Ramos (cell line): Measurements from ENCODE around the gene MRPL52.
"Not testable (repeated sequence)": the region's sequence is repeated elsewhere in the genome, so short reads cannot be mapped to it uniquely, and the experiment has no call there.

Experiments
- in situ Hi-C: fragments of 300-500 bp; cut with MboI; formaldehyde crosslinking; loops from one replicate; pipeline ENCODE4 v1.14.3; 2022; ENCODE audit warnings: low sequenced_read_pairs; ENCODE audit not compliant: unreplicated experiment

MRPL52 gene

DNA sequence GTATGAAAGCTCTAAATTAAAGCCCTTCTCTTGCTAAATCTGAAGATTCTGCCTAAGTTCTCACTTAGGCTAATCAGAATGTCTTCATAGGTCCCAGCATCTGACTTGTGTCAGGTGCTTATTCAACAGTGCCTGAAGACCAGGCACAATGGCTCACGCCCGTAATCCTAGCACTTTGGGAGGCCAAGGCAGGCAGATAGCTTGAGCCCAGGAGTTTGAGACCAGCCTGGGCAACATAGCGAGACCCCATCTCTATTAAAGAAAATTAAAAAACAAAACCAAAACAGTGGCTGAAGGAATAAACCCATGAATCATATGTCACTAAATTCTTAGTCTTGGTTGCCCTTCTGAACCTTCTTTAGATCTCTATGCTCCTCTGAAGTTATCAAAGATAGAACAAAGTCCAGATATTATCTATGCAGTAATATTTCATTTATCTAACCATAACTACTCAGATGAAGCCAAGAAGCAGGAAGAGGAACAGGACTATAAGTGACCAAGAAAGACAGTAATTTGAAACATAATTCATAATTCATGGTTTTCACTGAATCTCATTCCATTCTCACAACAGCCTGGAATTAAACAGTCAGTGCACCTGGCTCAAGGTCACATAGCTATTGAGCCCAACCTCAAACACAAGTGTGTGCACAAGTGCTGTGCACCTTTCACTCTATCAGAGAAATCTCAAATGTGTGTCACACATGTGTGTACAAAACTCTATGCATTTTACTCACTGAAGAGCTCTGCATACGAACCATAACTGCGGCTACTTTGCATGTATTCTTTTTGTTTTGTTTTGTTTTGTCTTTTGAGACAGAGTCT lies 21.1 kb upstream of the MRPL52 start:
- in situ Hi-C loops: no loop called here

DNA sequence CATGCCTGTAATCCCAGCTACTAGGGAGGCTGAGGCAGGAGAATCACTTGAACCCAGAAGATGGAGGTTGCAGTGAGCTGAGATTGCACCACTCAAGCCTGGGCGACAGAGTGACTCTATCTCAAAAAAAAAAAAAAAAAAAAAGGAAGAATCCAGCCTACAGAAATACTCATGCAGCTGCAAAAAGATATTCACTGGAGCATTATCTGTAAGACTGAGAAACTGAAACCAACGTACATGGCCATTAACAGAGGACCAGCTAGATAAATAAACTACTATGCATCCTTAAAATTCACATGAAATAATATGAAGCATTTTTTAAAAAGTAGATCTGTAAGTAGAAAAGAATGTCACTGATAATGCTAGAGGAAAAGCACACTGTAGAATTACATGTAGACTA lies 18.0 kb upstream of the MRPL52 start:
- in situ Hi-C loops: no loop called here

DNA sequence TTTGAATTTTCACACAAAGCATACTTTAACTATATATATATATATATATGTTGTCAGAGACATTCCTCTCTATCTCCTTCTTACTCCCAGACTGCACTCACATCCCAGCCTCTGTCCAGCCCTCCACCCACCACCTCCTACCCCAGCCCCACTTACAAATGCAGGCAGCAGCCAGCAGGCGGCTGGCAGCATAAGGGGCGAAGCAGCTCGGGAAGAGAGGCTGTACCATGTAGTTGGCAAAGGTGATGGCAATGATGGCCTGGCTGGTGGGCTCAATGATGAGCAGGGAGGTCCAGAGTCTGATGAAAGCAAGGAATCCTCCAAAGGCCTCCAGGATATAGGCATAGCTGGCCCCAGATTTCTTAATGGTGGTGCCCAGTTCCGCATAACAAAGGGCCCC lies 16.9 kb upstream of the MRPL52 start:
- in situ Hi-C loops: no loop called here

DNA sequence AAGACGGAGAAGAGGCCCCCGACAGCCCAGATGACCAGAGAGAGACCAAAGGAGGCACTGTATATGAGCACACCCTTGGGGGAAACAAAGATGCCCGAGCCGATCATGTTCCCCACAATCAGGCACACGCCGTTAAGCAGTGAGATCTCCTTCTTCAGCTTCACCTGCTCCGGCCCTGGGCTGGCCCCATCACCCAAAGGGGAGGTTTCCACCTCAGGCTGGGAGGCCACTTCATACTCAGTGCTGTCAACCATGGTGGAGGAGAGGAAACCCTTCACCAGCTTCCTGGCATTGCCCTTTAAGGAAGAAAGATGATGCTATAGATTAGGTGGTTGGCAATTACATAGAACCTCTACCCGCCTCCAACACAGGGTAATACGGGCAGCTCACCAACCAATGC lies 16.5 kb upstream of the MRPL52 start:
- in situ Hi-C loops: no loop called here

GRCh38 chr14:22814373-22814772 lies 15.3 kb upstream of the MRPL52 start:
- in situ Hi-C loops: no loop called here

GRCh38 chr14:22814941-22815713 lies 14.6 kb upstream of the MRPL52 start, which contains the start of gene SLC7A7:
SLC7A7 (minus strand) TSS chr14:22815435; CDS start chr14:22813398, 2,037 bp downstream.
- in situ Hi-C loops: no loop called here

DNA sequence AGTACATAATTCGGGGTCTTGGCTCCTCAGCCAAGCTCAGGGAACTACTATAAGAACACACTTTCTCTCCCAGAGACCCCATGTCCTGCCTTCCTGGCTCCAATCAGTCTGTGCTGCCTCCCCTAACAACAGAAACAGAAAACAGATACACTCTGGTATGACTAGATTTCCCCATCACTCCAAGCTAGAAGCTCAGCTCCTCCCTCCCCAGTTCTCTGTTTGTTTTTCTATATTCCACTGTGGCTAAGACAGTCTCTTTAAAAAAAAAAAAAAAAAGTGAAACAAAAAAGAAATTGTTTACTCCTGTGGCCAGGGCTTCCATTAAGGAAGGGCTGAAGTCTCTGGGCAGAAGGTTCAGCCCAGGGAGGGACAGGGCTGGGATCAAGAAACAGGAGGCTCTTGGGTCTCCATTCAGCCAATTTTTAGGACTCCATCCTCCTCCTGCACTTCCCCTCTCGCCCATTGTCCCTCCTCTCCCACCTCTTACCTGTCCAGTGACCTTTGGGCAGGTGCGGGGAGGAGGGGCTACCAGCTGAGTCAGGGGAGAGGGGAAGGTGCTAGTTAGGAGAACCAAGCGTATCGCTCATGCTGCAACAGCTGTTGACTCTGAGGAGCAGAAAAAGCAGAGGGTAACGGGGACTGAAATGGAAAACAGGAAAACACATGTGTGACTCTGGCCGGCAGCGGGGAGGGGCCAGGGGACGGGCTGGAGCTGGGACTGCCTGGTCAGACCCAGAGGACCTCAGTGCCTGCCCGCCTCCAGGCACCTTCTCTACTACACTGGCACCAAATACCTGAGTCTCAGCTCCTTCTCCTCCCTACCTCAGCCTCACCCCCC lies 10.3 kb upstream of the MRPL52 start:
- in situ Hi-C loops: no loop called here

GRCh38 chr14:22820731-22821130 lies 9.0 kb upstream of the MRPL52 start:
- in situ Hi-C loops: no loop called here

- in situ Hi-C loops: no loop called here
These were observed 8.3 kb upstream of the MRPL52 start for GRCh38 chr14:22821193-22822015.

GRCh38 chr14:22822016-22822570 lies 7.6 kb upstream of the MRPL52 start:
- in situ Hi-C loops: no loop called here

- in situ Hi-C loops: no loop called here
These were observed 7.1 kb upstream of the MRPL52 start for GRCh38 chr14:22822571-22823098.

DNA sequence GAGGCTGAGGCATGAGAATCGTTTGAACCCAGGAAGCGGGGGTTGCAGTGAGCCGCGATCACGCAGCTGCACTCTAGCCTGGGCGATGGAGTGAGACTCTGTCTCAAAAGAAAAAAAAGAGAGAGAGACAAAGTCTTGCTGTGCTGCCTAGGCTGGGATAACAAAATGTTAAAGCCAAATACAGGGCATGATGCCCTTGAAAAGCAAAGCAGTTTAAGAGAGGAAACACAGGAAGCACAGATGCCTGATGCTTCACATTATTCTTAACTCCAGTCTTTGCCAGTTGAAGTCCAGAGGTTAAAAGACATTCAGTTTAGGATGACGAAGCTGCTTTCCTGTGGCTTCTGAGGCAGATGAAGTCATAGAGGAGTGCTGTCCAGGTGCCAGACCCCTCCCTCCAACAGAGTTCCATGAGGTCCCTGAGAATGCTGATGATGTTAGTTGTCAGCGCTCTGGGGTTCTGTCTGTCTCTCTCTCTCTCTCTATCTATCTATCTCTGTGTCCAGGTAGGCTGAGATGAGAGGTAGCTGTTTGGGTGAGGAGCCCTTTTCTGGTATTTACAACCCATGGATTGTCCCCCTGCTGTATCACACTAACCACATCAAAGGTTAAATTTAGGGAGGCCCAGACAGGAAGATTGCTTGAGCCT lies 4.9 kb upstream of the MRPL52 start:
- in situ Hi-C loops: no loop called here

DNA sequence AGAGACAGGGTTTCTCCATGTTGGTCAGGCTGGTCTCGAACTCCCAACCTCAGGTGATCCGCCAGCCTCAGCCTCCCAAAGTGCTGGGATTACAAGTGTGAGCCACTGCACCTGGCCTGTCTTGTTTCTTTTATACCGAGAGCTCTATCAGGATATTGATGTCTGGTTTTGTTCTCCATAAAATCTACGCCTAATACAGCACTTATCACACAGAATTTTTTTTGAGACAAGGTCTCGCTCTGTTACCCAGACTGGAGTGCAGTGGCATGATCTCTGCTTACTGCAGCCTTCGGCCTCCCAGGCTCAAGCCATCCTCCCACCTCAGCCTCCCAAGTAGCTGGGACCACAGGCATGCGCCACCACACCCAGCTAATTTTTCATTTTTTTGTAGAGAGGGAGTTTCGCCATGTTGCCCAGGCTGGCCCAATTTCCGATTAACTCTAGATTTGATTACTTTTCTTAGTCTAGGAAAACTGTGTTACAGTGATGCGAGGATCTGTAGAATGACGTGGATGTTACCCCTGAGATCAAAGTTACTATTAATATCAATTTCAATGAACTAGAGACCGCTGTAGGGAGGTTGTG lies 519 bp upstream of the MRPL52 start:
- in situ Hi-C loops: not testable (repeated sequence)

GRCh38 chr14:22830443-22831010 lies 840 bp downstream of the MRPL52 start:
- in situ Hi-C loops: no loop called here

- in situ Hi-C loops: no loop called here
These were observed 5.8 kb downstream of the MRPL52 start for GRCh38 chr14:22835505-22835904.

GRCh38 chr14:22836301-22837113 lies 6.8 kb downstream of the MRPL52 start, which contains the start of gene MMP14:
MMP14 (plus strand) TSS chr14:22836585; CDS start chr14:22836818, 233 bp downstream.
- in situ Hi-C loops: no loop called here

- in situ Hi-C loops: no loop called here
These were observed 7.5 kb downstream of the MRPL52 start for GRCh38 chr14:22837114-22837749.
